GM12878 (cell line): ENCODE measurements around the gene PRMT1. TPM values are rescaled to one million over a fixed set of nuclear protein-coding genes. Genes with fewer than 3 reads are reported as not detected.

ENCODE experiments used
- ATAC-seq: fragments of 200-7000 bp; cut with Tn5 transposase; 3 replicates; pipeline ENCODE4 v1.9.1; 2020; ENCODE audit warnings: mild to moderate bottlenecking, moderate library complexity
- BruUV-seq: library from RNA; stranded (reverse); fragments of 400-500 nt; replicated peaks from 2 replicates; lab custom pipeline; 2021; lab: Mats Ljungman, UMichigan
- CTCF ChIA-PET: fragments of 300-600 bp; sonication (Branson Sonifier 250); formaldehyde crosslinking; extraction: SDS; loops from one replicate; lab custom pipeline; 2021; ENCODE audit warnings: inconsistent platforms; lab: Yijun Ruan, JAX
- POLR2A ChIA-PET: fragments of 350-600 bp; formaldehyde crosslinking; extraction: SDS; loops from one replicate; lab custom pipeline; 2021; ENCODE audit warnings: inconsistent platforms; lab: Charles Lee
- RAD21 ChIA-PET: fragments of 300-600 bp; sonication (Branson Sonifier 250); formaldehyde crosslinking; loops from one replicate; lab custom pipeline; 2023; ENCODE audit warnings: antibody characterized with exemption; ENCODE audit not compliant: unreplicated experiment; lab: Charles Lee
- SMC1A ChIA-PET: fragments of 300-600 bp; sonication (Branson Sonifier 250); formaldehyde crosslinking; loops from one replicate; lab custom pipeline; 2023; ENCODE audit not compliant: unreplicated experiment, uncharacterized antibody; lab: Charles Lee
- DNase-seq: peaks from one replicate; pipeline ENCODE4 v3.0.0-alpha.2; 2011; ENCODE audit warnings: low read depth, low spot score
- FAIRE-seq: peaks from 3 replicates; lab custom pipeline; 2011; peaks lifted over from hg19 to GRCh38; lab: Jason Lieb, UNC
- H2AFZ ChIP-seq: 2 replicates; pipeline ENCODE4 v1.6.0; 2011; ENCODE audit warnings: low read depth, low read length, control low read depth; ENCODE audit not compliant: control insufficient read depth
- H3K27ac ChIP-seq: 2 replicates; pipeline ENCODE4 v1.5.1; 2011; ENCODE audit warnings: control low read depth; ENCODE audit not compliant: control insufficient read depth, insufficient read depth
- H3K27me3 ChIP-seq, 2 experiments: replicated peaks in 1 of 2; 2 replicates each; pipeline versions ENCODE4 v1.6.0 to v1.6.1; 2011; ENCODE audit warnings: low read length in 1 of 2; ENCODE audit not compliant: control insufficient read depth in 2 of 2, insufficient read depth in 2 of 2
- H3K36me3 ChIP-seq, 2 experiments: 2 replicates each; pipeline ENCODE4 v1.5.1; 2011; ENCODE audit warnings: low read length in 1 of 2; ENCODE audit not compliant: control insufficient read depth in 2 of 2, insufficient read depth in 2 of 2
- H3K4me1 ChIP-seq: 2 replicates; pipeline ENCODE4 v1.6.1; 2011; ENCODE audit warnings: mild to moderate bottlenecking, low read length, moderate library complexity, mixed read lengths; ENCODE audit not compliant: control insufficient read depth, insufficient read depth
- H3K4me2 ChIP-seq: 2 replicates; pipeline ENCODE4 v1.6.0; 2011; ENCODE audit warnings: control low read depth; ENCODE audit not compliant: control insufficient read depth, insufficient read depth
- H3K4me3 ChIP-seq: fragments of 200-600 bp; sonication (generic); 2 replicates; pipeline ENCODE4 v1.5.1; 2016
- H3K79me2 ChIP-seq: 2 replicates; pipeline ENCODE4 v1.6.0; 2011; ENCODE audit warnings: low read length; ENCODE audit not compliant: control insufficient read depth, insufficient read depth
- H3K9ac ChIP-seq: 2 replicates; pipeline ENCODE4 v1.8.0; 2011; ENCODE audit warnings: low read length, control low read depth, mixed read lengths; ENCODE audit not compliant: control insufficient read depth, insufficient read depth
- H3K9me3 ChIP-seq: replicated peaks from 3 replicates; pipeline ENCODE4 v1.5.1; 2011; ENCODE audit warnings: mild to moderate bottlenecking, low read length; ENCODE audit not compliant: control insufficient read depth, insufficient read depth
- H4K20me1 ChIP-seq: 2 replicates; pipeline ENCODE4 v1.6.0; 2011; ENCODE audit not compliant: control insufficient read depth, insufficient read depth
- BMI1 ChIP-seq: fragments of 450-650 bp; IDR thresholded peaks from 2 replicates; pipeline ENCODE4 v1.6.1; 2016; ENCODE audit warnings: mild to moderate bottlenecking, moderate library complexity, borderline replicate concordance
- EED ChIP-seq: sonication (generic); IDR thresholded peaks from 2 replicates; pipeline ENCODE4 v1.6.1; 2016; ENCODE audit warnings: antibody characterized with exemption, low read depth
- EP300 ChIP-seq, 2 experiments: fragments of 150-350 bp in 1 of 2; IDR thresholded peaks; 2 replicates each; pipeline ENCODE4 v1.6.1; 2011 to 2012; ENCODE audit warnings: low read depth in 2 of 2, low read length in 2 of 2, borderline replicate concordance in 1 of 2, improper control_type of control experiment in 1 of 2, inconsistent platforms in 1 of 2; ENCODE audit not compliant: control insufficient read depth in 1 of 2
- FOXK2 ChIP-seq: fragments of 450-650 bp; IDR thresholded peaks from 2 replicates; pipeline ENCODE4 v1.6.1; 2017; ENCODE audit warnings: mild to moderate bottlenecking, moderate library complexity
- MAX ChIP-seq: IDR thresholded peaks from 2 replicates; pipeline ENCODE4 v1.6.1; 2012; ENCODE audit warnings: low read depth, low read length, improper control_type of control experiment
- MEF2A ChIP-seq: IDR thresholded peaks from 2 replicates; pipeline ENCODE4 v1.6.1; 2011; ENCODE audit warnings: low read depth, mild to moderate bottlenecking, low read length, moderate library complexity; ENCODE audit not compliant: insufficient read depth
- MYB ChIP-seq: fragments of 150-350 bp; IDR thresholded peaks from 2 replicates; pipeline ENCODE4 v1.6.1; 2014; ENCODE audit warnings: mild to moderate bottlenecking, low read depth, low read length, borderline replicate concordance
- MYC ChIP-seq: IDR thresholded peaks from 2 replicates; pipeline ENCODE4 v1.6.1; 2011; ENCODE audit warnings: mild to moderate bottlenecking, low read length, moderate library complexity, inconsistent platforms; ENCODE audit not compliant: insufficient read depth, insufficient replicate concordance, insufficient read length, severe bottlenecking
- POLR2A ChIP-seq: IDR thresholded peaks from 2 replicates; pipeline ENCODE4 v1.6.1; 2011; ENCODE audit warnings: low read depth, mild to moderate bottlenecking, low read length
- POLR2AphosphoS2 ChIP-seq: IDR thresholded peaks from 2 replicates; pipeline ENCODE4 v1.6.1; 2011; ENCODE audit warnings: low read depth, mild to moderate bottlenecking, low read length, improper control_type of control experiment, moderate library complexity
- POLR2AphosphoS5 ChIP-seq: IDR thresholded peaks from 2 replicates; pipeline ENCODE4 v1.6.1; 2011; ENCODE audit warnings: mild to moderate bottlenecking, low read length, inconsistent platforms
- RAD51 ChIP-seq: fragments of 450-650 bp; IDR thresholded peaks from 2 replicates; pipeline ENCODE4 v1.6.1; 2016; ENCODE audit warnings: moderate library complexity, mild to moderate bottlenecking, inconsistent platforms
- TARDBP ChIP-seq: IDR thresholded peaks from 2 replicates; pipeline ENCODE4 v1.6.1; 2016; ENCODE audit warnings: borderline replicate concordance
- TBL1XR1 ChIP-seq: IDR thresholded peaks from 2 replicates; pipeline ENCODE4 v1.6.1; 2012; ENCODE audit warnings: low read depth, low read length, improper control_type of control experiment
- WGBS: methylation state at CpG from one replicate; pipeline ENCODE4 v1.1.6; 2016; ENCODE audit warnings: low lambda C conversion rate; ENCODE audit not compliant: insufficient replicate concordance, insufficient coverage; ENCODE audit errors: missing lambda C conversion rate; 5-methylcytosine and 5-hydroxymethylcytosine counted together
- in situ Hi-C: fragments of 300-500 bp; cut with MboI; formaldehyde crosslinking; loops from 9 replicates; pipeline ENCODE4 v1.14.3; 2018; ENCODE audit warnings: mixed read lengths
- intact Hi-C: fragments of 100-400 bp; cut with micrococcal nuclease; formaldehyde crosslinking; loops from one replicate; pipeline ENCODE4 v1.14.2; 2022; ENCODE audit not compliant: unreplicated experiment
- polyA plus RNA-seq, 11 experiments: library from polyadenylated mRNA; depleted of rRNA in 4 of 11; unstranded in 6 of 11; stranded (reverse) in 5 of 11; fragments of >200 nt; fragmentation: Nextera tagmentation in 4 of 11; fragmentation: Illumina TruSeq in 1 of 11; extraction: Ambion mirVana in 4 of 11; extraction: Trizol in 1 of 11; gene quantifications; 1 replicate in 1 of 11; 2 replicates in 10 of 11; pipeline versions ENCODE4 v1.2.1 to v1.2.3, GENCODE V29; 2011 to 2016; ENCODE audit warnings: inconsistent platforms in 2 of 11, missing spikeins in 2 of 11, low read depth in 1 of 11
- total RNA-seq, 4 experiments: library from RNA; depleted of rRNA in 3 of 4; stranded (reverse); fragments of >200 nt in 3 of 4; fragmentation: Illumina TruSeq in 1 of 4; extraction: Trizol in 1 of 4; gene quantifications; 2 replicates each; pipeline versions ENCODE4 v1.2.1 to v1.2.3, GENCODE V29; 2013 to 2021

Gene PRMT1
- total and polyA plus RNA-seq, 10 of the 15 experiments (the other 5 are each of a cell fraction or from before 2014, with no cell fraction given): 19.9 to 667 (median 444) TPM

- H3K27me3 ChIP-seq: no peaks in the 10 kb centered on the region; a peak in 1 of 4 replicates
- no peak overlapping the region for H3K4me2 ChIP-seq
- POLR2A ChIA-PET: interaction anchor here (0.8 kb wide), 1 partner anchor 114 kb away, joined by 6 read pairs; no protein-coding TSS in a partner anchor
- in situ Hi-C loops: no loop called here
- SMC1A ChIA-PET: interaction anchor here (0.7 kb wide), 1 partner anchor 301 kb away, joined by 3 read pairs; no protein-coding TSS in a partner anchor
- CTCF ChIA-PET: interaction anchor here (0.8 to 2.0 kb wide), 4 partner anchors 22 to 177 kb away, joined by 3 to 6 read pairs (median 3); no protein-coding TSS in a partner anchor
- RAD21 ChIA-PET: no interaction called here
- no peaks in the 10 kb centered on the region; the same call in 2 of the 3 replicates for H3K9me3 ChIP-seq
- intact Hi-C loops: no loop called here
- H3K9ac ChIP-seq: no peak overlapping the region
- no peak overlapping the region for H2AFZ ChIP-seq
- H3K4me1 ChIP-seq: peaks cover 14% of the 10 kb centered on the region
- ATAC-seq (no peak), FAIRE-seq (no peak), DNase-seq (no peak)
- peaks cover 9% of the 10 kb centered on the region for H4K20me1 ChIP-seq
- BruUV-seq: no TSS peak
- H3K79me2 ChIP-seq: peaks cover 11% of the 10 kb centered on the region
- no peak overlapping the region for H3K27ac ChIP-seq
- no peak for TF ChIP-seq MEF2A
- no peak for TF ChIP-seq BMI1
- no peak for TF ChIP-seq EP300 (IDR thresholded peaks at IDR 0.05; ENCODE audit: borderline replicate concordance in 1 of 2, control insufficient read depth in 1 of 2, low read depth in 2 of 2, low read length in 2 of 2)
- TF ChIP-seq TBL1XR1: no peak
- TF ChIP-seq RAD51: no peak
- TF ChIP-seq POLR2AphosphoS2: no peak
- TF ChIP-seq MAX: no peak
- peak; percentile 57; the same call in 1 of the 2 replicates for TF ChIP-seq POLR2AphosphoS5
- peak; percentile 66 for TF ChIP-seq POLR2A
- TF ChIP-seq EED: no peak
- TF ChIP-seq MYC: no peak
- no peak for TF ChIP-seq TARDBP
- no peak for TF ChIP-seq FOXK2
- TF ChIP-seq MYB: no peak
- peaks cover 24 to 45% of the 10 kb centered on the region in 2 experiments for H3K36me3 ChIP-seq
- no peak overlapping the region for H3K4me3 ChIP-seq
- 94% methylated on average over 23 of the region's 23 CpGs for WGBS
Observed at GRCh38 chr19:49685845-49686332, 8.8 kb downstream of the PRMT1 start.
